Myocyte (in vitro differentiated cells): ENCODE measurements around the gene EFNB2. TPM values are rescaled to one million over a fixed set of nuclear protein-coding genes. Genes with fewer than 3 reads are reported as not detected.

Experiments used
- DNase-seq: peaks from one replicate; pipeline ENCODE4 v3.0.0-alpha.2; 2012; ENCODE audit warnings: low read depth
- total RNA-seq: library from RNA; depleted of rRNA; stranded (reverse); fragments of >200 nt; gene quantifications from 2 replicates; pipeline ENCODE4 v1.2.3, GENCODE V29; 2014

EFNB2 gene
- total RNA-seq, 1 donor from 2014 or later: 4.8 TPM

DNA sequence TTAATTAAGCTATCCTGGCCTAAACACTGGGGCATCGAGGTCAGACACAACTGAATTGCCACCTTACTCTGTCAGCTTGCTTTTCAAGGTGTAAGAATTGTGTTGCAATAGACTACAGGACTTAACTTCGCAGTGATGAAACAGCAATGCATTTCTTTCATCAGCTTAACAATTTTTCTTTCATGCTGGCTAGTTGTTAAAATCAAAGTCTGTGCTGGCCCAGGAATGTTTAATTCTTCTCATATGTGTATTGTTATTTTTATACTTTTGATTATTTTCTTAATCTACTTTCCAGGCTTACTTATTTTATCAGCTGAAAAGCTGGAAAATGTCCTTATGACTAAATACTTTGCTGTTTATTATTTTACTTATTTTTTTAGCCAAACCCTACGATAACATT, 79.7 kb downstream of the EFNB2 start:
- DNase-seq: no peak

DNA sequence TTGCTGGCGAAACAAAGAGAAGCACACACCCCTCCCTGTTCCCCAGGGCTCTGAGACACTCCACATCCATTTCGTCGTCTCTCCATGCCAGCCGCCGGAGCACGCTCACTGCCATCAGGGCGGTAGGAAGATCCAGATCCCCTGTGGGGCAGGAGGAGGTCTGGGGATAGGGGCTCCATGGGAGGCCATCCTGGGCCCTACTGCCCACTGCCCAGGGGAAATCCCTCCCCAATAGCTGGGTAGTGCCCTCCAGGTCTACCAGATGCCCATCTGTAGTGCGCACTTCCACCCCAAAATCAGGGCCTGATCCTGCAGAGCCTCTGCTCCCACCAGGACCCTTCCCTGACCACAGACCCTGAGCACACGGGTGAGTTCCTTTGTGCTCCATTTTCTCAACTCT, 80.3 kb downstream of the EFNB2 start:
- DNase-seq: no peak

DNA sequence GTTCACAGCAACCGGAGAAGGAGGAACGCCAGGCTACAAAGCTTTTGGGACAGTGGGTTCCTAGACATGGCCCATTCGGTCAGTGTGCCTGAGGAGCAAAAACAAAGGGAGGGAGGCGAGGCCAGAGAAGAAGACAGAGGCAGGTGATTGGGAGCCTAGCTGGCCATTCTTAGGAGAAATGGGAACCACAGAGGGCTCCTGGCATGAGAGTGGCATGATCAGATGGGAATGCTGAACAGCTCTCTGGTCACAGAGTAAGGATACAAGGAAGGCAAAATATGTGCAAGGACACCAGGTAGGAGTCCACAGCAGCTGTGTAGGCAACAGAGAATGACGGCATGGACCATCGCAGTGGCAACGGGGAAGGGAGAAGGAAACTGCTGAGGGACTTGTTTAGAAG, 82.4 kb downstream of the EFNB2 start:
- DNase-seq: no peak

DNA sequence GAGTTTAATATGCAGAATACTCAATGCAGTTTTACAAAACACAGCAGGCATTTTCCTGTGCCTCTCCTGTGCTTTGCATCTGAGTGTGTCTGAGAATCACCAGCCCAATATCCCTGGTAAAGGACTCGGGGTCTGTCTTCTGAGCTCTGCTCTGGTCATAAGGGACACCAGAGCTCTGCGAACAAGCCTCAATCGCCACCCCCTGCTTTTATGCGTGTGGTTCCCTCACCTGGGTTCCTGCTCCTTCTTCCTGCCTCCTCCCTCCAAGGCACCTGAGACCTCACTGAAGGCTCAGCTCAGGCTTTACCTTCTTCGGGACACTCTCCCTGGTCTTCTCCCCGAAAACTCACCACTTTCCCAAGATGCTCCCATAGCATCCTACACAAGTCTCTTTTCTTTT, 84.5 kb downstream of the EFNB2 start:
- no peak for DNase-seq

DNA sequence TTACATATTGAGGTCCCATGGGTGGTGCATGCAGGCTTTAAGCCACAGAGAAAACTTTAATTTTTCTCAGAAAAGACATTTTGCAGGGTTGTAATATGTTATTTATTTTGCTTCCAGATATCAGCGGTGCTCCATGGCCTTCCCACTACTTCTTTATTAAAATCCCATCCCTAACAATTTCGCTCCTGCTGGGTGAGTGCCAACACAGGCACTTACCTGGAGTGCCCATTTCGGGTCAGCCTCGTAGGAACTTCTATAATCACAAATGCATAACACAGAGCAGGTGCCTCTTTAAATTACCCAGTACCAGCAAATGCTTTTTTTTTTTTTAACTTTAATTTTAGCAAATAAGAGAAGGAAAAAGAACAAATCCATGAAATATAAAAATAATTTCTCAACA, 86.4 kb downstream of the EFNB2 start:
- no peak for DNase-seq

DNA sequence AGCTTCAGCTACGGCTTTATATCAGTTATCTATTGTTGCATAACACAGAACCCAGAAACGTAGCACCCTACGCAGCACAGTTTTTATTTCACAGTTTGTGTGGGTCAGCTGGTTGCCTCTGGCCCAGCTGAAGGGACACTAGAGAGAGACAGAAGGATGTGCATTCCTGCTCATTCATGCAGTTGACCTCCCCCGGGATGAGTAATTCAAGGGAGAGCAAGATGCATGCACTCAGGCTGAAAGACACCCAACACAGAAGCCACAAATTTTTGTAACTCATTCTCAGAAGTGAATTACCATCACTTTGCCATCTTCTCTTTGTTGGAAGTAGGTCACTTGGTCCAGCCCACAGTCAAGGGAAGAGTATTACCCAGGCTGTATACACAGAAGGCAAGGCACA, 89.5 kb downstream of the EFNB2 start:
- DNase-seq: no peak

DNA sequence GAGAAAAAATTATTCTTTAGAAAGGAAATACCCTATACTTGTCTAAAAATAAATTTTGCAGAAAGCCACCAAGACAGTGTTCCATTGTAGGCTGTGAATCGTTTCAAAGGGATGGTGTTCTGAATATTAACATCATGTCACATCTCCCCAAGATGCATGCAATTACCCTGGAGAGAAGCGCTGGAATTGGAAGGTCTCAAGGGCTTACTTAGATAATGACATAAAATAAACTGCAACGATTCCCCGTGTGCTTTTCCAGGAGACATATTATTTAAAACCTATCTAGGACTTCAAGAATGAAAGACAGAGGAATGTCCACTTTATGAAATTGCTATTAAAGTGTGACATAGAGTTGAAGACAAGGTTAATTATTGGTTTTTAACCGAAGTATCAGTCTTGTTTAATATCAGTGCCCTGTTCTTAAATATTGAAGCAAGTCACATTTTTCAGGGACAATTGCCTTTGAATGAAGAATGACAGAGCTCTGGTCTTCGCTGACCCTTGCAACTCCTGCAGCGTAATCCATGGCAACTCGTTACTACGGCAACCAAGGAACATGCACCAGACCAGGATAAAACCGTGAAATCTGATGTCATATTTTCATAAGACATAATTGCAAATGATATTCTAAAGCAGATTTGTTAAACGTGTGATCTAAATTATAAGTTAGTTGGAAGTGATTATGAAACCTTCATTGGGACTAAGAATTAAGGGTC, 91.7 kb downstream of the EFNB2 start:
- no peak for DNase-seq

DNA sequence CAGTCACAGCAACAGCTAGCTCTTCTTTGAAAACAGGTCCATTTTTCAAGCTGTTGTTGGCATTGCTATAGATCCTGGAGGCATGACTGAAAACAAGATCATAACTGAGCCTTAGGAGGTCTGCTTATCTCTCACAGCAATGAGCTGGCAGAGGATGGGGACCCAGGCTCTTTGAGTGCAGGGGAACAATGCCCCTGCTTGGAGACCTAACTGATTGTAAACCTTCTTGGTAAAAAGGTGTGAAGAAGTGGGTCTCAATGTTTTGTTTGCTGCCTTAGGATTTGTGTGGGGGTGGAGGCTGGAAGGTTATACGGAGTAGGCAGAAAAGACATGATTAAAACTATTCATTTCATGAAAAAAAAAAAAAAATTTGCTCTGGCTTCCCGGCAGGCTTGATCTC, 94.6 kb downstream of the EFNB2 start:
- no peak for DNase-seq

Other genes with a start within 250 kb of the EFNB2 start
- gene ARGLU1, start 32.5 kb upstream of the EFNB2 start, total RNA-seq: 59.6 and 66.2 TPM in 2 replicates